Gastrocnemius medialis (tissue), 4 donors: ENCODE results near the gene ASIC2.

Source experiments
- POLR2A ChIP-seq, 2 donors: fragments of 450-650 bp; IDR thresholded peaks; one replicate each; pipeline ENCODE4 v1.6.1; 2017; ENCODE audit warnings: antibody characterized with exemption in 2 of 2, mild to moderate bottlenecking in 2 of 2, moderate library complexity in 2 of 2
- TF ChIP-seq, protein P1 (sequence below), 5 experiments: fragments of 450-650 bp in 3 of 5; fragments of 200-600 bp in 2 of 5; sonication (generic) in 2 of 5; IDR thresholded peaks in 4 of 5; conservative IDR thresholded peaks in 1 of 5; 1 replicate in 4 of 5; 2 replicates in 1 of 5; pipeline ENCODE4 v1.5.1; 2016 to 2019; ENCODE audit warnings: antibody characterized with exemption in 5 of 5, mild to moderate bottlenecking in 3 of 5, moderate library complexity in 3 of 5

- TF ChIP-seq, protein P1, sequence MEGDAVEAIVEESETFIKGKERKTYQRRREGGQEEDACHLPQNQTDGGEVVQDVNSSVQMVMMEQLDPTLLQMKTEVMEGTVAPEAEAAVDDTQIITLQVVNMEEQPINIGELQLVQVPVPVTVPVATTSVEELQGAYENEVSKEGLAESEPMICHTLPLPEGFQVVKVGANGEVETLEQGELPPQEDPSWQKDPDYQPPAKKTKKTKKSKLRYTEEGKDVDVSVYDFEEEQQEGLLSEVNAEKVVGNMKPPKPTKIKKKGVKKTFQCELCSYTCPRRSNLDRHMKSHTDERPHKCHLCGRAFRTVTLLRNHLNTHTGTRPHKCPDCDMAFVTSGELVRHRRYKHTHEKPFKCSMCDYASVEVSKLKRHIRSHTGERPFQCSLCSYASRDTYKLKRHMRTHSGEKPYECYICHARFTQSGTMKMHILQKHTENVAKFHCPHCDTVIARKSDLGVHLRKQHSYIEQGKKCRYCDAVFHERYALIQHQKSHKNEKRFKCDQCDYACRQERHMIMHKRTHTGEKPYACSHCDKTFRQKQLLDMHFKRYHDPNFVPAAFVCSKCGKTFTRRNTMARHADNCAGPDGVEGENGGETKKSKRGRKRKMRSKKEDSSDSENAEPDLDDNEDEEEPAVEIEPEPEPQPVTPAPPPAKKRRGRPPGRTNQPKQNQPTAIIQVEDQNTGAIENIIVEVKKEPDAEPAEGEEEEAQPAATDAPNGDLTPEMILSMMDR (IDR thresholded peaks at IDR 0.05 in 4 of 5, conservative IDR thresholded peaks at IDR 0.05 in 1 of 5): no peak
- no peak for TF ChIP-seq POLR2A (IDR thresholded peaks at IDR 0.05)
Observed at GRCh38 chr17:33086878-33087277, 206.2 kb downstream of the ASIC2 start.
